COLO668 (cell line): Measurements from ENCODE around the gene RABGEF1.
"Not testable (repeated sequence)": the region's sequence is repeated elsewhere in the genome, so short reads cannot be mapped to it uniquely, and the experiment has no call there.

Source experiments
- DNase-seq: peaks from one replicate; lab custom pipeline; 2025; ENCODE audit not compliant: unreplicated experiment; lab: John Stamatoyannopoulos, UW

RABGEF1 gene

DNA sequence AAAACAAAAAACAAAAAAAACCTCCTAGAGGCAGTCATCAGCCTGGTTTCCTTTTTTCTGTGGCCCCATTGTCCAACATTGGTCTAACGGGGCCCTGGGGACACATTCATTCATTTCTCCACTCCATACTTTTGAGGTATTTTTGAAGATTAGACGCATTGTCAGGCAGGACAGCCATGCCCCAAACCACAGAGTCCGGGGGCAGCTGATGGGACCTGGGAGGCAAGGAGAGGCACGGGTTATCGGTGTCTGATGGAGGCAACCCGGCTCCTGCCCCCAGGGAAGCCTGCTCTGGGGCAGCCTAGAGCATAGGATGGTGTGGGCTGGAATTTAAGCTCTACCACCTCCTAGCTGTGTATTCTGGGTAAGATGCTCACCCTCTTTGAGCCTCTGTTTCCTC is 6.5 kb upstream of the RABGEF1 start:
- DNase-seq: no peak

DNA sequence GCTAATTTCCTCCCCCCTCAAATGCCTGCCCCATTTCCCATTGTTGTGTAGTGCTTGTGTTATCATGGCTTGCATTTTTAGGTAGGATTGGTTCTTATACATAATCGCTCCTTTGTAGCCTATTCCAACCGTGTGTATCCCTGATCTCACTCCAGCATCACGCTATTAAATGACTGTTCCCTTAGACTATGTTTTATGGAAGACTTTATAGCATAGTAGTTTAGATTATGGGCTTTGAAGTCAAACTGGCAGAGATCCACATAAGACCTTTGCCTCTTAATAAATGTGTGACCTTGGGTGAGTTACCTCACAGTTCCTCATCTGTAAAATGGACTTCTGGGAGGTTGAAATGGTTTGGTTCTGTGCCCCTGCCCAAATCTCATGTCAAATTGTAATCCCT is 5.4 kb upstream of the RABGEF1 start:
- DNase-seq: no peak

DNA sequence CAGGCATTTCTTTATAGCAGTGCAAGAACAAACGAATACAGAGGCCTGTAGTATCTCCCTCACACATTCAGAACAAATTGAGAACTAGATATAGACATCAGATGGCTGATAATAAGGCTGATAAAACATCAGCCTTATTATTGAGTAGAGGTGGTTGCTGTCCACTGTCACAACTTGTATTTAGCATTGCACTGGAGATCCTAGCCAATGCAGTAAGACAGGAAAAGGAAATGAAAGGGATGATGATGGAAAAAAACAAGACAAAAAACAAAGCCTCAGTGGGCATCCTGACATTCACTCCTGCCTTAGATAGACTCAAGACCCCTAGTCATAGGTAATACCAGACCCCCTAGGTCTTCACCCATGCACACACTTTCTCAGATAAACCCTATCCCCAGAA is 4.7 kb upstream of the RABGEF1 start:
- DNase-seq: no peak

DNA sequence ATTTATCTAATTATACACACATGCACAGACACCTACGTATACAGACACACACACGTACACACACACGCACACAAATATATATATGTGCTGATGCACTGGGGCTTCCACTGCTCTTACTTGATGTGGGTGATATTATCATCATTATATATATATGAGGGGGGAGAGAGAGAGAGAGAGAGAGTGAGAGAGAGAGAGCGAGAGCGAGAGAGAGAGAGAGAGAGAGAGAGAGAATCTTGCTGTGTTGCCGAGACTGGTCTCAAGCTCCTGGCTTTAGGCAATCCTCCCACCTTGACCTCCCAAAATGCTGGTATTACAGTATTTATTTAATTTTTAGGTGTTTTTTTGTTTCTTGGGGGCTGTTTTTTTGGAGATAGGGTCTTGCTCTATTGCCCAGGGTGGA is 3.6 kb upstream of the RABGEF1 start:
- no peak for DNase-seq

DNA sequence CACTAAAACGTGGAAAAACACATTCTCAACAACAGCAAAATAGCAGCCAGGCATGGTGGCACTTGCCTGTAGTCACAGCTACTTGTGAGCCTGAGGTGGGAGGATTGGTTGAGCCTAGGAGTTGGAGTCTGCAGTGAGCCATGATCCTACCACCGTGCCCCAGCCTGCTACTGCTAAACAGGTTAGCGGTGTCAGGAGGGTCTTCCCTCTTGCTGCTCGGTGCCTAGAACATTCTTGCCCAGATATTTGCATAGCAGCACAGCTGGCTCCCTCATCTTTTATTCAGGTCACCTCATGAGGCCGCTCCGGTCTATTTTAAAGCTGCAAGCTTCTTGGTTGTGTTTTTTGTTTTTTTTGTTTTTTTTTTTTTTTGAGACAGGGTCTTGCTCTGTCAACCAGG is 2.9 kb upstream of the RABGEF1 start:
- DNase-seq: no peak

DNA sequence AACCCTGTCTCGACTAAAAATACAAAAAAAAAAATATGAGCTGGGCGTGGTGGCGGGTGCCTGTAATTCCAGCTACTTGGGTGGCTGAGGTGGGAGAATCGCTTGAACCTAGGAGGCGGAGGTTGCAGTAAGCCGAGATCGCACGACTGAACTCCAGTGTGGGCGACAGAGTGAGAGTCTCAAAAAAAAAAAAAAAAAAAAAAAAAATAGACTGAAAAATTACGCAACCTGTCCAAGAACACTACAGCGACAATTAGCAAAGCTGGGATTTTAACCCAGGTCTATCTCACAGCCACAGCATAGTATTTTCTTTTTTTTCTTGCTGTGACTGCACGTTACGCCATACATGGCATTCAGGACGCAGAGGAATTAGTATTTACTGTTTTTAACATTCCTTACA is 1.1 kb upstream of the RABGEF1 start:
- no peak for DNase-seq

DNA sequence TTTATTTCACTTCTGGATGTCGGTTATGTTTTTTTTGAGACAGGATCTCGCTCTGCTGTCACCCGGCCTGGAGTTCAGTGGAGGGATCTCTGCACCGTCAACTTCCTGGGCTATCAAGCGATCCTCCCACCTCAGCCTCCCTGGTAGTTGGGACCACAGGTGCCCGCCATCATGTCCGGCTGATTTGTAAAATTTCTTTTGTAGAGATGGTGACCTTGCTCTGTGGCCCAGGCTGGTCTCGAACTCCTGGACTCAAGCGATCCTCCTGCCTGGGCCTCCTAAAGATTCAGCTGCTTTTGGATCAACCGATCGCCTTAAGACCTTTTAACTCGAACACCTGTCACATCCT is 606 bp upstream of the RABGEF1 start:
- DNase-seq: peak; percentile 28

DNA sequence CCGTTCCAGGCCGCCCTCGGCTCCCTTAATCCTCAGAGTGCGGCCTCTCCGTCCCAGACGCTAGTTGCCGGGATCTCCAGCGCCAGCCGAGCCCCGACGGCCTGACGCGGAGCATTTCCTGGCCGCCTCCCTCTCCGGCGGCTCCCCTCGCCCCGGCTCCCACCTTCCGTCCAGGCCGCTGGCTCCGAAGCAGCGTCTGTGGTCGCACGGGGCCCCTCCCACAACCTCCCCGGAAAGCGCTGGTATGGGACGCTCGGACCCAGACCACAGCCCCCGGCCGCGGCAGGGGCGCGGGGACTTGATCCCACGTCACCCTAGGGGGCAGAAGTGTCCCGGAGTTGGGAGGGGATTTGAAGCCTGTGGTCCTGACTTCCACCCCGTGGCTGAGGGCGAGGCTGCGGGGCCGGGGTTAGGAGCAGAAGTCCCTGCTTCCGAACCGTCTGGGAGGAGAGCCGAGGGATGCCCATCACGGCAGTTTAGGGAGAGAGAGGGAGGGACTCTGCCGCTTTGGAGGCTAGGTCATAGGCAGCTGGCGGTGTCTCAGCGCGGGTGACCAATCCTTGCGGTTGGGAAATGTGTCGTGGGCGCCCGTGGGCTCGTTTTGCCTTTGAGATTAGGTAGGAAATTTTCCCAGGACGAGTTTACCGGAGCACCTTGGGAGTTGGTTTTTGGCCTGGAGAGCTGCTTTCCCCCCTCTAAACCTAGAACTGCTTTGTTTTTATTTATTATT is 612 bp downstream of the RABGEF1 start:
- peak; percentile 58 for DNase-seq

DNA sequence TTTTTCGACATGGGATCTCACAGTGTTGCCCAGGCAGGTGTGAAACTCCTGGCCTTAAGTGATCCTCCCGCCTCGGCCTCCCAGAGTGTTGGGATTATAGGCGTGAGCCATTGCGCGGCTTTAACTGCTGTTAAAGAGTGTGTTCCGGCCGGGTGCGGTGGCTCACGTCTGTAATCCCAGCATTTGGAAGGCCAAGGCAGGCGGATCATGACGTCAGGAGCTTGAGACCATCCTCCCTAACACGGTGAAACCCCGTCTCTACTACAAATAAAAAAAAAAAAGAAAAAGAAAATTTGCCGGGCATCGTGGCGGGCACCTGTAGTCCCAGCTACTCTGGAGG is 1.1 kb downstream of the RABGEF1 start:
- no peak for DNase-seq

DNA sequence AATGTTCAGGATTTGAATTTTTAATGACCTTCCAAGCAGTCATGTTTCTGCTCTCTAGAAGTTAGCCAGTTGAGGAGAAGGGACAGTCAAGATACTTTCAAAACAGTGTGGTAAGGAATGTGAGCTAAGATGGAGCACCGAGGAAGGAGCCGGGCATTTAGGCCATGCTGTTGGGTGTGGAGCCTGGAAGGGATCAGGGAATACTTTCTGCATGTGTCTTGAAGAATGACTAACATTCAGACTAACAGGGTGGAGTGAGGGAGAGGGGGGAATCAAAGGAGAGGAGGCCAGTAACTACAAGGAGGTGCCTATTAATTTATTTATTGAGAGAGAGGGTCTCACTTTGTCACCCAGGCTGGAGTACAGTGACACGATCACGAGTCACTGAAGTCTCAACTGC is 1.8 kb downstream of the RABGEF1 start:
- not testable (repeated sequence) for DNase-seq

DNA sequence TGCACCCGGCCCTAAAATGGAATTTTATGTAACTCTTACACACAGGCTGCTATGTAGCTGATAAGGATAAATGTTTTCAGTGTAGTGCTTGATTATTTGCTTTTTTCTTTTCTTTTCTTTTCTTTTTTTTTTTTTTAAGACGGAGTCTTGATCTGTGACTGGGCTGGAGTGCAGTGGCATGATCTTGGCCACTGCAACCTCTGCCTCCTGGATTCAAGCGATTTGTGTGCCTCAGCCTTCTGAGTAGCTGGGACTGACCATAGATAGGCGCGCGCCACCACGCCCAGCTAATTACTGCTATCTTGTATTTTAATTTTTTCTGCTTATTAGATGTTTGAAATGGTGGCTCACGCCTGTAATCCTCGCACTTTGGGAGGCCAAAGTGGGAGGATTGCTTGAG is 3.4 kb downstream of the RABGEF1 start:
- no peak for DNase-seq

DNA sequence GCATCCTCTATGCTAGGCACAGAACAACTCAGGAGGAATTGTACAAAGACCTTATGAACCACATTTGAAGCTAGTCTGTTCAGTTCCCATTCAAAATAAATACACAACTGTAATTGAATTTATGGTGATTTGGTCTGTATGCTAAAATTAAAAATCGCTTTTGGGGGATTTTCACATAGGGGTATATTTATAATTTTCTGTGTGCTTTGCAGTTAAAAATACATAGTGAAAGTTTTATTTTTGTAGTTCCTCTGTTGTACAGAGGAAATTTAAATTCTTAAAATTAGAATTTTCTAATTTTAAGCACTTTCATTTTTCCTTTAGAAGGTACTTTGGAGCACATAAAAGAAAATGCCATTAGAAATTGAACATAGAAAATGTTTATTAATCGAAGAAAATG is 6.9 kb downstream of the RABGEF1 start:
- DNase-seq: no peak

DNA sequence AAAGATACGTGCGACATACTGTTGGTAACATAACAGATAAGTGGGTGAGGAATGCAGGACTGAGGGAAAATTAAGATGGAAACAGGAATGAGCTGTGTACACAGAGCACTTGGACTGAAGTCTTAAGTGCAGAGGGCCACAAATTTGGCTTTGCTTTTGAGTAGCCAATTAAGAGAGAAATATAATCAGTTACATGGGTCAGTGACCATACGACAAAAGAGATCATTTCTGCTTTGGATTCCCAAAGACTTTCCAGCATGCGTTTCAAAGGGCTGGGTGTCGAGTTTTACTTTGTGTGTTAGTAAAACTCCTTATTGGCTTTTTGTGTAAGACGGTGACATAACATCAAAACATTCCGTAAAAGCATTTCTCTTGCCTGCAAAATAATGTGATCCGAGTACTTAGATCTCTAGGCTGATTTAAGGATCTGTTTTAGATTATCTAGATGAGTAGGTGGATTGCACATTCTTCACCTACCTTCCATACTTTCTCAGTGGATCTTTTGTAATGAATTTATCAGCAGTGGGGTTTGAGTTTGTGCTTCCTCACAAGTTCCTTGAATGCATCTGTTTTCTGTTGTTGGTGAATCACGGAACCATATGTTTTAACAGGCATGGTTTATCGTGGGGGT is 7.5 kb downstream of the RABGEF1 start:
- DNase-seq: no peak

DNA sequence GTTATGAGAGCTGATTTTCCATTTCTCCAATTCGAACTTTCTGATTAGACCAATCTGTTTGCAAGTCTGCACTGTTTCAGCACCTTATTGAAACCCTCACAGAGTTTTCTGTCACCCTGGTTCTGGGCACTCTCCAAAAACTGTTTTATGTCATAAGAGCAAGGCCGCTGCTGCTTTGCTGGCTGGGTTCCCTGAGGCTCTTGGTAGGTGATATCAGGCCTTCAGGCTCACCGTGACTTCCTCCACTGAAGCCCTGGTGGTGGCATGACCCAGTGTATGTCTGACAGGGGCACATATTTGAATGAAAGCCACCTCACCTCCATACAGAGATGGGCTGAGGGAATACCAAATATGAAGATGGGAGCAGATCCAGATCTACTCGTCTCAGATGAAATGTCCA is 8.3 kb downstream of the RABGEF1 start:
- DNase-seq: no peak

DNA sequence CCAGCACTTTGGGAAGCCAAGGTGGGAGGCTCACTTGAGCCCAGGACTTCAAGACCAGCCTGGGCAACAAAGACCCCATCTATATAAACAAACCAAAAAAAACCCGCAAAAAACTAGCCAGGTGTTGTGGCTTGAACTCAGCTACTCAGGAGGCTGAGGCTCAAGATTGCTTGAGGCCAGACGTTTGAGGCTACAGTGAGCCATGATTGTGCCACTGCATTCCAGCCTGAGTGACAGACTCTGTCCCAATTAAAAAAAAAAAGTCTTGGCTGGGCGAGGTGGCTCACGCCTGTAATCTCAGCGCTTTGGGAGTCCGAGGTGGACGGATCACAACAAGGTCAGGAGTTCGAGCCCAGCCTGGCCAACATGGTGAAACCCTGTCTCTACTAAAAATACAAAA is 11.4 kb downstream of the RABGEF1 start:
- no peak for DNase-seq

DNA sequence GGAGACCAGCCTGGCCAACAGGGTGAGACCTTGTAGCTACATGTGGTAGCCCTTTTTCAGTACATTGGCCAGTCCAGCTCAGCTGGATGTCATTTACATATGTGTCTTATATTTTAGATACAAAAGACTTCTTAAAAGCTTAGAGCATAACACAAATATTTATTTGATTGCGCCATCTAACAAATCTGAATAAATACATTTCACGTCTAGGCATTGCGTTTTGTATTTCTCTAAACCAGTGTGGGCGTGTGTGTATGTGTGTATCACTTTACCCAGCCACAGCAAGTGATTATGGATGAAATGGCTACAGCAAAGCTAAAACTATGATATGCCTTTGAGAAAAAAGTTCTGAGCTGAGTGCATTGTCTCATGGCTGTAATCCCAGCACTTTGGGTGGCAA is 14.0 kb downstream of the RABGEF1 start:
- no peak for DNase-seq

DNA sequence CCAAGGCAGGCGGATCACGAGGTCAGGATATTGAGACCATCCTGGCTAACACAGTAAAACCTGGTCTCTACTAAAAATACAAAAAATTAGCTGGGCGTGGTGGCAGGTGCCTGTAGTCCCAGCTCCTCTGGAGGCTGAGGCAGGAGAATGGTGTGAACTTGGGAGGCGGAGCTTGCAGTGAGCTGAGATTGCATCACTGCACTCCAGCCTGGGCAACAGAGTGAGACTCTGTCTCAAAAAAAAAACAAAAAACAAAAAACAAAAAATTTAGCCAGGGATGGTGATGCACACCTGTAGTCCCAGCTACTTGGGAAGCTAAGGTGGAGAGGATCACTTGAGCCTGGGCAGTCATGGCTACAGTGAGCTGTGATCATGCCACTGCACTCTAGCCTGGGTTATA is 14.5 kb downstream of the RABGEF1 start:
- DNase-seq: not testable (repeated sequence)

DNA sequence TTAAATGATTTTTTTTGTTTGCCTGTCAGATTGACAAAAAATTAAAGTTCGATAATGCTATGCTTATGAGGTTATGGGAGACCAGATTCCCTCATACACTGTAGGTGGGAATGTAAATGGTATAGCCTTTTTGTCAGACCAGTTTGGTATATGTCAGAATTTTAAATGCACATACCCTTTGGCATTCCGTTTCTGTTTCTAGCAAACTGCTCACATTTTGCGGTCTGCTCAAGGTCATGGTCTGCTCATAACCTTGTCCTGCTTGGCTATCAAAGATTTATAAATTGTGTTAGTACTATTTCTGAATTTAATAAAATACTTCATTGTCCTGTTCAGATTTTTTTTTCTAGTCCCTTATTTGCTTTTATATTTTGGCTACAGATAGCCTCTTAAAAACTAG is 15.7 kb downstream of the RABGEF1 start:
- not testable (repeated sequence) for DNase-seq

DNA sequence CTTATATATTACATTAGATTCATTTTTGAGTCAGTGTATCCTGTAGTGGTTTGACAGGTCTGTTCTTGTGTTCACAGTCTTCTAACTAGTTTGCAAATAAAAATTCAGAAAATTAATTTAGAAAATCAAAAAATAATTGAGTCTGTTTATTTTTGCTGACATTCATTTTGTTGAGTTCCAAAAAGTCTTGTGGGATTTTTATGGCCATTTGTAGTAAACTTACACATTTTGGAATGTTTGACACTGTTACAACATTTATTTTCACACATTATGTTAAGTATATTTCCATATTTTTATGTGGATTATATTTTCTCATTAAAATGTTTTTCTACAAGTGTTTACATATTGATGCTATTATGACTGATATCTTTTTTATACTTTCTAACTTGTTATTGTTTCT is 16.4 kb downstream of the RABGEF1 start:
- DNase-seq: no peak

DNA sequence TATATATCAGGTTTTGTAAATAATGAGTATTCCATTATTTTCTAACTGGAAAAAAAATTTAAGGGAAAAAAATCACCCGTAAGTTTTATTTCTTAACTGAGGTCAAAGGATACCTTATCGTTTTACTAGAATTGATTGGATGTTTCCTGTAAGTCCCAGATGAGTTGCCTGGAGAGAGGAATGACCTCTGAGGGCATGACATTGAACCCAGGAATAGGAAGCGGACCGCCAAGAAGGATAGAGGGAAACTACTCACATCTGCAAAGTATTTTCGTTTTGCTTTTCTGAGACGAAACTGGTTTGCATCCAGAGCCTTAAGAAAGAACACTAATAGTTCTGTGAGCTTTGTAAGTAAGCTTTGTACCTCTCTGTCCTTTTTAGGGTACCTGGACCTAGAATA is 17.4 kb downstream of the RABGEF1 start:
- no peak for DNase-seq

DNA sequence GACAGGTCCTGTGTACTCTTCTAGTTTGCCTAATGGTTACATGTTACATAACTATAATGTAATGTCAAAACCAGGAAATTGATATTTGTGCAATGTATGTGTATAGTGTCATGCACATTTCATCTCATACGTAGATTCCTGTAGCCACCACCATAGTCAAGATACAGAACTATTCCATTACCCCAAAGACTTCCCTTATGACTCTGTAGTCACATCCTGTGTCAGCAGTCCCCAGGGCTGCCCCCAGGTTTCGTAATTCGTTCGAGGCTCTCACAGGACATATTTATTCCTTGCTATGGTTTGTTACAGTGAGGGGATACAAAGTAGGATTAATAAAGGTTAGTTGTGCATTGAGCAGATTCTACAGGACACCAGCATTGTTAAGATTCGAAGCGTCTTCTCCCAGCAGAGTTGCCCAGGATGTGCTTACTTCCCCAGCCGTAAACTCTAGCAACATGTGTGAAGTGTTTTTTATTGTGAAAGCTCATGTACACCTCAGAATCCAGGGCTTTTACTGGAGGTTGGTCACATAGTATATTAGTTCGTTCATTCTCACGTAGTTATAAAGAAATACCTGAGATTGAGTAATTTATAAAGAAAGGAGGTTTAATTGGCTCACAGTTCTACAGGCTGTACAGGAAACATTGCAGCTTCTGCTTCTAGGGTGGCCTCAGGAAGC is 18.6 kb downstream of the RABGEF1 start:
- no peak for DNase-seq

DNA sequence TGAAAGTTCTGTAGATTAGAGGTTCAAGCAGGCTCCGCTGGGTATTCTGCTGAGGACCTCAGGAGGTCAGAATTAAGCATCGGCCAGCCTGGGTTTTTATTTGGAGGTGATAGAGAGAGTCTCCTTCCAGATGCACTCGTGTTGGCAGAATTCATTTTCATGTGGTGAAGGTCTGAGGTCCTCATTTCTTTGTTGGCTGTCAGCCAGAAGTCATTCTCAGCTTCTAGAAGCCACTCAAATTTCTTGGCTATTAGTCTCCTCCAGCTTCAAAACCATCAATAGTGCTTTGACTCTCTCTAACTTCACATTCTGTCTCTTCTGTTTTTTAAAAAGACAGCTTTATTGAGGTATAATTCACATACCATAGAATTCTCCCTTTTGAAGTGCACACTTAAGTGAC is 22.6 kb downstream of the RABGEF1 start:
- DNase-seq: not testable (repeated sequence)
